ENCODE results near the gene UNC13B.

GRCh38 chr9:35406183-35406959 is 244.6 kb downstream of the UNC13B start:
- no peak for TF ChIP-seq SIN3A (IDR thresholded peaks at IDR 0.05; ENCODE audit: borderline replicate concordance, insufficient read depth, low read length)
- TF ChIP-seq TAF1 (IDR thresholded peaks at IDR 0.05; ENCODE audit: borderline replicate concordance, insufficient read depth, low read length), result no peak
- no peak for TF ChIP-seq REST (IDR thresholded peaks at IDR 0.05; ENCODE audit: insufficient read depth in 1 of 2, low read depth in 2 of 2, low read length in 2 of 2)
- no peak for TF ChIP-seq POLR2AphosphoS5 (IDR thresholded peaks at IDR 0.05; ENCODE audit: low read depth, low read length)
- TF ChIP-seq FOXP2 (optimal IDR thresholded peaks at IDR 0.05; ENCODE audit: borderline replicate concordance, extremely low read depth, extremely low read length, insufficient read depth), result no peak
